ENCODE data around the gene RNU6-8.

RNU6-8 gene

DNA sequence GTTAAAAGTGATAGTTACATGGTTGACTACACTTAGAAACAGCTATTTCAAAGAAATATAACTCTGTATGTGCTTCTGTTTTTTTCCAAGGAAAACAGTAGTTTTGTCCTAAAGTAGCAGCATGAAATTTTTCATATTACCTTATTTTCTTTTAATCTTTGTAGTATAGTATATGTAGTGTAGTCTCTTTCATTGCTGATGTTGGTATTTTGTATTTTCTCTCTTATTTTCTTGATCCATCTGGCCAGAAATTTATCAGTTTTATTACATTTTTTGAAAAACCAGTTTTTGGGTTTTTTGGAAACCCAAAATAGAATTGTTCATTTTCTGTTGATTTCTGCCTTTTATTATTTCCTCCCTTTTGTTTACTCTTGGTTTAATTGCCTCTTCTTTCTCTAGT lies 6.4 kb upstream of the RNU6-8 start:
- Histone ChIP-seq H3K27me3 (ENCODE audit: insufficient read depth, low read length, poor library complexity, severe bottlenecking) (no peaks in the 10 kb centered on the region), H3K9me2 (replicated peaks; ENCODE audit: low read depth, low read length) (no peaks in the 10 kb centered on the region), H2AFZ (ENCODE audit: low read length) (no peak overlapping the region), H4K20me1 (ENCODE audit: insufficient read depth, low read length, poor library complexity, severe bottlenecking) (no peaks in the 10 kb centered on the region), H3K36me3 (ENCODE audit: insufficient read depth, low read length) (no peaks in the 10 kb centered on the region), H3K9me3 (ENCODE audit: insufficient read depth, low read depth, low read length) (no peaks in the 10 kb centered on the region), H3F3A (ENCODE audit: low read depth) (no peaks in the 10 kb centered on the region), H3K4me2 (ENCODE audit: low read depth, low read length, poor library complexity, severe bottlenecking) (no peak overlapping the region), H3K4me3 (ENCODE audit: low read length, poor library complexity, severe bottlenecking) (no peak overlapping the region), H3K4me1 (ENCODE audit: insufficient read depth, low read length, poor library complexity, severe bottlenecking) (peaks cover 10% of the 10 kb centered on the region), H3K79me2 (ENCODE audit: insufficient read depth, low read length) (no peaks in the 10 kb centered on the region), H3K9ac (ENCODE audit: low read depth, low read length, poor library complexity, severe bottlenecking) (no peak overlapping the region)
- no peak for TF ChIP-seq EZH2phosphoT487 (IDR thresholded peaks at IDR 0.05; ENCODE audit: borderline replicate concordance)
- TF ChIP-seq, protein P1, sequence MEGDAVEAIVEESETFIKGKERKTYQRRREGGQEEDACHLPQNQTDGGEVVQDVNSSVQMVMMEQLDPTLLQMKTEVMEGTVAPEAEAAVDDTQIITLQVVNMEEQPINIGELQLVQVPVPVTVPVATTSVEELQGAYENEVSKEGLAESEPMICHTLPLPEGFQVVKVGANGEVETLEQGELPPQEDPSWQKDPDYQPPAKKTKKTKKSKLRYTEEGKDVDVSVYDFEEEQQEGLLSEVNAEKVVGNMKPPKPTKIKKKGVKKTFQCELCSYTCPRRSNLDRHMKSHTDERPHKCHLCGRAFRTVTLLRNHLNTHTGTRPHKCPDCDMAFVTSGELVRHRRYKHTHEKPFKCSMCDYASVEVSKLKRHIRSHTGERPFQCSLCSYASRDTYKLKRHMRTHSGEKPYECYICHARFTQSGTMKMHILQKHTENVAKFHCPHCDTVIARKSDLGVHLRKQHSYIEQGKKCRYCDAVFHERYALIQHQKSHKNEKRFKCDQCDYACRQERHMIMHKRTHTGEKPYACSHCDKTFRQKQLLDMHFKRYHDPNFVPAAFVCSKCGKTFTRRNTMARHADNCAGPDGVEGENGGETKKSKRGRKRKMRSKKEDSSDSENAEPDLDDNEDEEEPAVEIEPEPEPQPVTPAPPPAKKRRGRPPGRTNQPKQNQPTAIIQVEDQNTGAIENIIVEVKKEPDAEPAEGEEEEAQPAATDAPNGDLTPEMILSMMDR (conservative IDR thresholded peaks at IDR 0.05; ENCODE audit: low read length) = no peak

DNA sequence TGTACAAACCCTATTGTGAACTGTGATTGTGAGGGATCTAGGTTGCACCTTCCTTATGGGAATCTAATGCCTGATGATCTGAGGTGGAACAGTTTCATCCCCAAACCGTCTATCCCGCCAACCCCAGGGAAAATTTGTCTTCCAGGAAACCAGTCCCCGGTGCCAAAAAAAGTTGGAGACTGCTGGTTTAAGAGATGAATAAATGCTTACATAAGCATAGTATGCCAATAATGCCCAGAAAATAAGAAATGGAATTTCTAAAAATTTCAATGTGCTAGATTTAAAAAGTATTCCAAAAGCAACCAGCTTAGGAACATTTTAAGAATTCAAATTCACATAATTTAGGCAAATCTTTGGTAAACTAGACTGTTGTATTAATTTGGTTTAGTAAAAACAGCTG lies 5.4 kb upstream of the RNU6-8 start:
- no peaks in the 10 kb centered on the region for H3K27me3 ChIP-seq (ENCODE audit: insufficient read depth, low read length, poor library complexity, severe bottlenecking)
- no peak overlapping the region for H3K4me3 ChIP-seq (ENCODE audit: low read length, poor library complexity, severe bottlenecking)
- H3K9ac ChIP-seq (ENCODE audit: low read depth, low read length, poor library complexity, severe bottlenecking) = no peak overlapping the region
- no peaks in the 10 kb centered on the region for H3F3A ChIP-seq (ENCODE audit: low read depth)
- H3K9me2 ChIP-seq (replicated peaks; ENCODE audit: low read depth, low read length) = no peaks in the 10 kb centered on the region
- TF ChIP-seq, protein P1 (conservative IDR thresholded peaks at IDR 0.05; ENCODE audit: low read length) = no peak
- TF ChIP-seq EZH2phosphoT487 (IDR thresholded peaks at IDR 0.05; ENCODE audit: borderline replicate concordance) = no peak
- no peaks in the 10 kb centered on the region for H3K79me2 ChIP-seq (ENCODE audit: insufficient read depth, low read length)
- no peak overlapping the region for H2AFZ ChIP-seq (ENCODE audit: low read length)
- H3K4me2 ChIP-seq (ENCODE audit: low read depth, low read length, poor library complexity, severe bottlenecking) = no peak overlapping the region
- H3K9me3 ChIP-seq (ENCODE audit: insufficient read depth, low read depth, low read length) = no peaks in the 10 kb centered on the region
- H3K36me3 ChIP-seq (ENCODE audit: insufficient read depth, low read length) = no peaks in the 10 kb centered on the region
- peaks cover 13% of the 10 kb centered on the region for H3K4me1 ChIP-seq (ENCODE audit: insufficient read depth, low read length, poor library complexity, severe bottlenecking)
- H4K20me1 ChIP-seq (ENCODE audit: insufficient read depth, low read length, poor library complexity, severe bottlenecking) = no peaks in the 10 kb centered on the region

DNA sequence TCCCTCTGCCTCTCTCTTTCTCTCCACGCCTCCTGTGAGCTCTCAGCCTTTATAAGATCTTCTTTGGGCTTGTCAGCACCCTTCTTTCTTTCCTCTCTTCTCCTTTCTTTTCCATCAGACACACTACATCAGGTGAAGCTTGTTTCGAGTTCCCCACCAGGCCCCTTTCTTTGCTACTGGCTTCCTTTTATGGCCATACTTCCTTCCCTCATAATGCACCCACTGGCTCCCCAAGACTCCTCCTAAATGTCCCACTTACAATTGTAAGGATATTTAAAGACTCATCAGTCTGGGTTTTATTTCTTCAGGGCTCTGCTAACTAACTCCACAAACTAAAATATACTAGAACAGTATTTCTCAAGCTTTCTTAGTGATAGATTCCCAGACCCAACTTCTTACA lies 3.5 kb upstream of the RNU6-8 start:
- H2AFZ ChIP-seq (ENCODE audit: low read length) = no peak overlapping the region
- H3K9ac ChIP-seq (ENCODE audit: low read depth, low read length, poor library complexity, severe bottlenecking) = no peak overlapping the region
- H3K4me3 ChIP-seq (ENCODE audit: low read length, poor library complexity, severe bottlenecking) = no peak overlapping the region
- peak overlapping the region; percentile 35 for H3K4me2 ChIP-seq (ENCODE audit: low read depth, low read length, poor library complexity, severe bottlenecking)
- H3K9me2 ChIP-seq (replicated peaks; ENCODE audit: low read depth, low read length) = no peaks in the 10 kb centered on the region
- H4K20me1 ChIP-seq (ENCODE audit: insufficient read depth, low read length, poor library complexity, severe bottlenecking) = no peaks in the 10 kb centered on the region
- peaks cover 13% of the 10 kb centered on the region for H3K4me1 ChIP-seq (ENCODE audit: insufficient read depth, low read length, poor library complexity, severe bottlenecking)
- no peak for TF ChIP-seq EZH2phosphoT487 (IDR thresholded peaks at IDR 0.05; ENCODE audit: borderline replicate concordance)
- TF ChIP-seq, protein P1 (conservative IDR thresholded peaks at IDR 0.05; ENCODE audit: low read length) = no peak
- H3K79me2 ChIP-seq (ENCODE audit: insufficient read depth, low read length) = no peaks in the 10 kb centered on the region
- no peaks in the 10 kb centered on the region for H3K36me3 ChIP-seq (ENCODE audit: insufficient read depth, low read length)
- H3K9me3 ChIP-seq (ENCODE audit: insufficient read depth, low read depth, low read length) = no peaks in the 10 kb centered on the region
- H3F3A ChIP-seq (ENCODE audit: low read depth) = no peaks in the 10 kb centered on the region
- no peaks in the 10 kb centered on the region for H3K27me3 ChIP-seq (ENCODE audit: insufficient read depth, low read length, poor library complexity, severe bottlenecking)
